Measurements from ENCODE around the gene VSIG10L2. TPM values are rescaled to one million over a fixed set of nuclear protein-coding genes. Genes with fewer than 3 reads are reported as not detected.

Gene VSIG10L2
- total RNA-seq, 1 donor from 2014 or later = not detected

GRCh38 chr11:125975634-125976033 lies 29.8 kb downstream of the VSIG10L2 start:
- Histone ChIP-seq H4K20me1 (ENCODE audit: insufficient read depth, low read length) (no peaks in the 10 kb centered on the region), H3K4me1 (ENCODE audit: insufficient read depth, low read length) (no peaks in the 10 kb centered on the region), H3K4me2 (ENCODE audit: low read length) (no peak overlapping the region), H3K36me3 (ENCODE audit: insufficient read depth, low read length) (no peaks in the 10 kb centered on the region), H3K27me3 (ENCODE audit: insufficient read depth, low read length) (no peaks in the 10 kb centered on the region), H3K9ac (ENCODE audit: low read length) (no peak overlapping the region), H2AFZ (ENCODE audit: low read depth, low read length) (no peak overlapping the region), H3K9me3 (ENCODE audit: insufficient read depth, low read depth, low read length) (no peaks in the 10 kb centered on the region), H3K27ac (ENCODE audit: low read depth, low read length) (no peak overlapping the region), H3K4me3 (ENCODE audit: insufficient read depth, low read depth, low read length) (no peak overlapping the region), H3K79me2 (ENCODE audit: insufficient read depth, low read length) (no peaks in the 10 kb centered on the region)
- DNase-seq (ENCODE audit: low read depth) = no peak
- H3K27ac Mint-ChIP-seq (ENCODE audit: unreplicated experiment) = no peak overlapping the region
- TF ChIP-seq CTCF (IDR thresholded peaks at IDR 0.05; ENCODE audit: insufficient read depth, low read depth, low read length) (no peak), EZH2 (IDR thresholded peaks at IDR 0.05; ENCODE audit: insufficient read depth, low read length) (no peak)
- H3K4me1 Mint-ChIP-seq (ENCODE audit: low read depth, unreplicated experiment) = peaks cover 6% of the 10 kb centered on the region
- H3K27me3 Mint-ChIP-seq (ENCODE audit: low read depth, unreplicated experiment) = no peaks in the 10 kb centered on the region
- H3K9me3 Mint-ChIP-seq (ENCODE audit: unreplicated experiment) = no peaks in the 10 kb centered on the region
- no peaks in the 10 kb centered on the region for H3K36me3 Mint-ChIP-seq (ENCODE audit: low read depth, unreplicated experiment)
- no peak overlapping the region for H3K4me3 Mint-ChIP-seq (ENCODE audit: unreplicated experiment)
- no peak for FAIRE-seq

GRCh38 chr11:125976156-125976555 lies 30.3 kb downstream of the VSIG10L2 start:
- Mint-ChIP-seq H3K36me3 (ENCODE audit: low read depth, unreplicated experiment) (peaks cover under 1% of the 10 kb centered on the region), H3K27ac (ENCODE audit: unreplicated experiment) (no peak overlapping the region), H3K4me1 (ENCODE audit: low read depth, unreplicated experiment) (peaks cover 6% of the 10 kb centered on the region), H3K9me3 (ENCODE audit: unreplicated experiment) (no peaks in the 10 kb centered on the region), H3K4me3 (ENCODE audit: unreplicated experiment) (no peak overlapping the region), H3K27me3 (ENCODE audit: low read depth, unreplicated experiment) (no peaks in the 10 kb centered on the region)
- Histone ChIP-seq H3K36me3 (ENCODE audit: insufficient read depth, low read length) (no peaks in the 10 kb centered on the region), H3K4me2 (ENCODE audit: low read length) (no peak overlapping the region), H4K20me1 (ENCODE audit: insufficient read depth, low read length) (no peaks in the 10 kb centered on the region), H3K9me3 (ENCODE audit: insufficient read depth, low read depth, low read length) (no peaks in the 10 kb centered on the region), H3K9ac (ENCODE audit: low read length) (no peak overlapping the region), H3K4me3 (ENCODE audit: insufficient read depth, low read depth, low read length) (no peak overlapping the region), H3K27me3 (ENCODE audit: insufficient read depth, low read length) (no peaks in the 10 kb centered on the region), H3K4me1 (ENCODE audit: insufficient read depth, low read length) (no peaks in the 10 kb centered on the region), H3K79me2 (ENCODE audit: insufficient read depth, low read length) (no peaks in the 10 kb centered on the region), H2AFZ (ENCODE audit: low read depth, low read length) (no peak overlapping the region), H3K27ac (ENCODE audit: low read depth, low read length) (no peak overlapping the region)
- no peak for DNase-seq (ENCODE audit: low read depth)
- no peak for TF ChIP-seq EZH2 (IDR thresholded peaks at IDR 0.05; ENCODE audit: insufficient read depth, low read length)
- TF ChIP-seq CTCF (IDR thresholded peaks at IDR 0.05; ENCODE audit: insufficient read depth, low read depth, low read length) = no peak
- no peak for FAIRE-seq

GRCh38 chr11:125977333-125977732 lies 31.5 kb downstream of the VSIG10L2 start:
- no peak for TF ChIP-seq EZH2 (IDR thresholded peaks at IDR 0.05; ENCODE audit: insufficient read depth, low read length)
- no peak for TF ChIP-seq CTCF (IDR thresholded peaks at IDR 0.05; ENCODE audit: insufficient read depth, low read depth, low read length)
- DNase-seq (ENCODE audit: low read depth) (no peak), FAIRE-seq (no peak)
- Mint-ChIP-seq H3K9me3 (ENCODE audit: unreplicated experiment) (no peaks in the 10 kb centered on the region), H3K36me3 (ENCODE audit: low read depth, unreplicated experiment) (peaks cover 1% of the 10 kb centered on the region), H3K4me3 (ENCODE audit: unreplicated experiment) (no peak overlapping the region), H3K27me3 (ENCODE audit: low read depth, unreplicated experiment) (no peaks in the 10 kb centered on the region), H3K27ac (ENCODE audit: unreplicated experiment) (no peak overlapping the region), H3K4me1 (ENCODE audit: low read depth, unreplicated experiment) (peaks cover 6% of the 10 kb centered on the region)
- Histone ChIP-seq H3K79me2 (ENCODE audit: insufficient read depth, low read length) (no peaks in the 10 kb centered on the region), H3K9ac (ENCODE audit: low read length) (no peak overlapping the region), H3K27ac (ENCODE audit: low read depth, low read length) (no peak overlapping the region), H3K4me2 (ENCODE audit: low read length) (no peak overlapping the region), H3K4me3 (ENCODE audit: insufficient read depth, low read depth, low read length) (no peak overlapping the region), H3K36me3 (ENCODE audit: insufficient read depth, low read length) (no peaks in the 10 kb centered on the region), H3K27me3 (ENCODE audit: insufficient read depth, low read length) (no peaks in the 10 kb centered on the region), H3K9me3 (ENCODE audit: insufficient read depth, low read depth, low read length) (no peaks in the 10 kb centered on the region), H2AFZ (ENCODE audit: low read depth, low read length) (no peak overlapping the region), H3K4me1 (ENCODE audit: insufficient read depth, low read length) (no peaks in the 10 kb centered on the region), H4K20me1 (ENCODE audit: insufficient read depth, low read length) (no peaks in the 10 kb centered on the region)

Data from astrocyte (in vitro differentiated cells and primary cell).